Erythroblast (primary cell): ENCODE data around the gene TIMELESS.
"Not testable (repeated sequence)": the region's sequence is repeated elsewhere in the genome, so short reads cannot be mapped to it uniquely, and the experiment has no call there.

Experiments
- DNase-seq, 2 experiments: peaks; one replicate each; lab custom pipeline; 2025; lab: John Stamatoyannopoulos, UW
- GATA1 ChIP-seq: IDR thresholded peaks from 2 replicates; pipeline ENCODE4 v1.6.1; 2011; ENCODE audit warnings: low read depth, mild to moderate bottlenecking, control low read depth, low read length, moderate library complexity
- POLR2A ChIP-seq: IDR thresholded peaks from 2 replicates; pipeline ENCODE4 v1.6.1; 2011; ENCODE audit warnings: mild to moderate bottlenecking, low read length

TIMELESS gene

GRCh38 chr12:56448860-56449621 is at the start of gene TIMELESS:
TIMELESS (minus strand) TSS chr12:56449426; CDS start chr12:56434170, 15,256 bp downstream.
- no peak for TF ChIP-seq GATA1
- TF ChIP-seq POLR2A: peak; percentile 95
- peak; percentile 91 to 94 for DNase-seq

GRCh38 chr12:56498126-56498902 is 49.1 kb upstream of the TIMELESS start:
- DNase-seq: not testable (repeated sequence)

GRCh38 chr12:56496704-56497103 is 47.5 kb upstream of the TIMELESS start:
- DNase-seq: peak; percentile 45 to 59

GRCh38 chr12:56494481-56494880 is 45.3 kb upstream of the TIMELESS start:
- DNase-seq: not testable (repeated sequence)

GRCh38 chr12:56494106-56494415 is 44.8 kb upstream of the TIMELESS start:
- DNase-seq: not testable (repeated sequence)

- DNase-seq: not testable (repeated sequence)
Observed at GRCh38 chr12:56493409-56494105, 44.3 kb upstream of the TIMELESS start.

- no peak for DNase-seq
- TF ChIP-seq POLR2A: no peak
- no peak for TF ChIP-seq GATA1
Observed at GRCh38 chr12:56490360-56490759, 41.1 kb upstream of the TIMELESS start.

- DNase-seq: peak; percentile 46 to 52
- no peak for TF ChIP-seq GATA1
- no peak for TF ChIP-seq POLR2A
Observed at GRCh38 chr12:56488041-56488955, 39.1 kb upstream of the TIMELESS start, which contains the start of gene GLS2. GLS2 (minus strand) TSS chr12:56488161; CDS start chr12:56488118, 43 bp downstream.

GRCh38 chr12:56487448-56488040 is 38.3 kb upstream of the TIMELESS start:
- peak in 1 of 2 experiments; percentile 14 for DNase-seq

GRCh38 chr12:56486694-56487093 is 37.5 kb upstream of the TIMELESS start:
- DNase-seq: no peak
- TF ChIP-seq GATA1: no peak
- no peak for TF ChIP-seq POLR2A

More at GRCh38 chr12:56487448-56488040, 38.3 kb upstream of the TIMELESS start:
- TF ChIP-seq GATA1 (no peak), POLR2A (no peak)

- TF ChIP-seq GATA1 (no peak), POLR2A (no peak)
- no peak for DNase-seq
Observed at GRCh38 chr12:56484566-56484965, 35.3 kb upstream of the TIMELESS start.

- no peak for DNase-seq
- TF ChIP-seq GATA1: no peak
- TF ChIP-seq POLR2A: no peak
Observed at GRCh38 chr12:56479625-56480024, 30.4 kb upstream of the TIMELESS start.

- no peak for TF ChIP-seq GATA1
- TF ChIP-seq POLR2A: no peak
- DNase-seq: no peak
Observed at GRCh38 chr12:56477521-56478225, 28.4 kb upstream of the TIMELESS start.
